ENCODE measurements around the gene DHCR24.
"Not testable (repeated sequence)": the region's sequence is repeated elsewhere in the genome, so short reads cannot be mapped to it uniquely, and the experiment has no call there.

Gene DHCR24

GRCh38 chr1:54887665-54888071 is 673 bp upstream of the DHCR24 start:
- DNase-seq (ENCODE audit: low spot score) = peak; percentile 61

- peak; percentile 75 for DNase-seq (ENCODE audit: low spot score)
These were observed 930 bp downstream of the DHCR24 start for GRCh38 chr1:54885807-54886723.

- peak; percentile 27 for DNase-seq (ENCODE audit: low spot score)
These were observed 1.7 kb downstream of the DHCR24 start for GRCh38 chr1:54885237-54885679.

DNA sequence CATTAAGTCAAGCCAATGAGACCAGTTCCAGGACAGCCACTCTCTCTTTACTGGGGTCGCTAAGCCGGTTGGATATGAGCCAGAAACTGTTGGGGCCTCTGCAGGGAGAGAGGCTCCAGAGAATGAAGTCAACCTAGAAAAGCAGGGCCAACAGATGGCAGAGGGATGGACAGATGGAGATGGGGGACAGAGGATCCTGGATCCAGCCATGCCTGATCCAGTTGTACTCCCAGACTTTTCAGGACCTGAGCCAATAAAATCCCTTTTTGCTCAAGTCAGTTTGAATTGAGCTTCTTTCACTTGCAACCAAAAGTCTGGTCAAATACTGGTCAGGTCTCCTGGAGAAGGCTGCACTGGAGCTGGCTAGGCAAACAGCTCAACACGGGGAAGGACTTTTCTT is 2.2 kb downstream of the DHCR24 start:
- peak; percentile 19 for DNase-seq (ENCODE audit: low spot score)

GRCh38 chr1:54884135-54884586 is 2.8 kb downstream of the DHCR24 start:
- no peak for DNase-seq (ENCODE audit: low spot score)

DNA sequence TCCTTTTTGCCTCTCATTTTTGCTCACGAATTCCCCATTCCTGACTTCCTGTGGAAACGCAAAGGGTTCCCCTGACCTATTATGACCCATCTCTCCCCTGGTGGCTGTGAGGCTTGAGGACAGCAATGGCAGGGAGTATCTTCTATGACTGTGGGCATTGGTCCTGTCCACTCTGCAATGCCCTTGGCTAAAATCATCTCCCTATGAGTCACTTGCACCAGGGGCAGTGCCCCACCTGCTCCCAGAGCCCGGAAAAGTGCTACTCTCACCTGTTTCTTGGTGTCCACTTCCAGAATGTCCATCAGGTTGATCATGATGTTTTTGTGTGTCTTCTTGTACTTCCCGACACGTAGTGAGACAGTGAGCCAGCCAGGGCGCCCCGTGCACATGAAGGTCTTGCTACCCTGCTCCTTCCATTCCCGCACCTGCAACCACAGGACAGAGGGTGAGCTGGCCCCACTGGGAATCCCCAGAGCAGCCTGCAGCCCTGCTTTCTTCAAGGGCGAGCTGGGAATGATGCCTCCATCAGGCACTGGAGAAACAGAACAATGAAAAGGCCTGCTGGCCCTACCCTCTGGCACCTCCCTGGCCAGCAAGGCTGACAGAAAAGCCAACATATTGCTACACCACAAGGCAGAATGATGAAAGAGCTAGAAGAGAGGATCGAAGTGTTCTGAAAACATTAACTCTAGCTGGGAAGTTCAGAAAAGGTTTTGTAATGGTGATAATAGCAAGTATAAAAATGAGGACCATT is 3.5 kb downstream of the DHCR24 start:
- no peak for DNase-seq (ENCODE audit: low spot score)

- no peak for DNase-seq (ENCODE audit: low spot score)
These were observed 4.5 kb downstream of the DHCR24 start for GRCh38 chr1:54882519-54882918.

DNA sequence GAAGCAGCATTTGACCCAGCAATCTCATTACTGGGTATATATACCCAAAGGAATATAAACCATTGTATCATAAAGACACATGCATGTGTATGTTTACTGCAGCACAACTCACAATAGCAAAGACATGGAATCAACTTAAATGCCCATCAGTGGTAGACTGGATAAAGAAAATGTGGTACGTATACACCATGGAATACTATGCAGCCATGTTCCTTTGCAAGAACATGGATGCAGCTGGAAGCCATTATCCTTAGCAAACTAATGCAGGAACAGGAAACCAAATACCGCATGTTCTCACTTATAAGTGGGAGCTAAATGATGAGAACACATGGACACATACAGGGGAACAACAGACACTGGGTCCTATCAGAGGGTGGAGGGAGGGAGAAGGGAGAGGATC is 5.4 kb downstream of the DHCR24 start:
- not testable (repeated sequence) for DNase-seq (ENCODE audit: low spot score)

GRCh38 chr1:54879872-54880271 is 7.1 kb downstream of the DHCR24 start:
- no peak for DNase-seq (ENCODE audit: low spot score)

GRCh38 chr1:54876814-54877213 is 10.2 kb downstream of the DHCR24 start:
- no peak for DNase-seq (ENCODE audit: low spot score)

GRCh38 chr1:54875000-54875399 is 12.0 kb downstream of the DHCR24 start:
- DNase-seq (ENCODE audit: low spot score) = no peak

DNA sequence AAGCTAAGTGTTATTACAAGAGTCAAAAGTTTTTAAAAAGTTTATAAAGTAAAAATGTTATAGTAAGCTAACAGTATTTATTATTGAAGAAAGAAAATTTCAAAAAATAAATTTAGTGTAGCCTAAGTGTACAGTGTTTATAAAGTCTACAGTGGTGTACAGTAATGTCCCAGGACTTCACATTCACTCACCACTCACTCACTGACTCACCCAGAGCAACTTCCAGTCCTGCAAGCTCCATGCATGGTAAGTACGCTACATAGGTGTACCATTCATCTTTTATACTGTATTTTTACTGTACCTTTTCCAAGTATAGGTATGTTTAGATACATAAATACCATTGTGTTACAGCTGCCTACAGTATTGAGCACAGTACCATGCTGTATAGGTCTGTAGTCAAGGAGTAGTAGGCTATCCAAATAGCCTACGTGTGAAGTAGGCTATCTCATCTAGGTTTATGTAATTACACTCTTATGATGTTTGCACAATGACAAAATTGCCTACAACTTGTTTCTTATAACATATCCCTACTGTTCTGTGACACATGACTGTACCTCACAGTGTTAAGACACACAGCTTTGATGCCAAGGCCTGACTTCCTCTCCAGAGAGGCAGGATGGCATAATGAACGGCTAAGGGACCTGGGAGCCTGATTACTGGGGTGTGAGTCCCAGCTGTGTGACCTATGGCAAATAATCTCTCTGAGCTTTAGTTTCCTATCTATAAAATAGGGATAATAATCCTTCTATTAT is 12.7 kb downstream of the DHCR24 start:
- DNase-seq (ENCODE audit: low spot score) = no peak

DNA sequence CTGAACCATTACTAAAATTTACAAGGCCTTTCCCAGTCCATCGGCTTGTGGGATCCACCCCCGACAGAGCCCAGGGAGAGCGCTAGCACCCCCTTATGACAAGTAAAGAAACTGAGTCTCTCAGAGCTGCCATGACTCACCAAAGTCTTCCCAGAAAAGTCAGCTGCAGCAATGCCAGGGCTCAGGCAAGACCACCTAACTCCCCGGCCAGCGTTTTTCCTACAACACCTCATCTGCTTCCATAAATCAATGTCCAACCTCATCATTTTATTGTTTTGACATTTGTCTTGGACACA is 15.0 kb downstream of the DHCR24 start:
- DNase-seq (ENCODE audit: low spot score) = no peak

- no peak for DNase-seq (ENCODE audit: low spot score)
These were observed 15.5 kb downstream of the DHCR24 start for GRCh38 chr1:54871275-54872035.

GRCh38 chr1:54870869-54871268 is 16.1 kb downstream of the DHCR24 start:
- no peak for DNase-seq (ENCODE audit: low spot score)

GRCh38 chr1:54869173-54869851 is 17.7 kb downstream of the DHCR24 start:
- DNase-seq (ENCODE audit: low spot score) = no peak

DNA sequence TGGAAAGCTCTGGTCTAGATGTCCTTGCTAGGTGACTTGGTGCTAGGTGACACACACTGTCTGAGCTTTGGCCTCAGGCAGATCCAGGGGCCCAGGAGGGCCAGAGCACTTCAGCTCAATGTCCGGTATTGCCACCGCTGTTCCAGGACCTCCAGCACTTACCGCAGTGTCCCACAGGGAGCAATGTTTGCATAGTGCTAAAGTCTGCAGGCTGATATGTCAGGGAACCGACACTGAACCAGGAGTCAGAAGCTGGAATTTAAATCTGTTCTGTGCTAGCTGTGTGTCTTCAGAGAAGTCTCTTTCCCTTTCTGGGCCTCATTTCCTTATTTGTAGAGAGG is 19.3 kb downstream of the DHCR24 start:
- no peak for DNase-seq (ENCODE audit: low spot score)

DNA sequence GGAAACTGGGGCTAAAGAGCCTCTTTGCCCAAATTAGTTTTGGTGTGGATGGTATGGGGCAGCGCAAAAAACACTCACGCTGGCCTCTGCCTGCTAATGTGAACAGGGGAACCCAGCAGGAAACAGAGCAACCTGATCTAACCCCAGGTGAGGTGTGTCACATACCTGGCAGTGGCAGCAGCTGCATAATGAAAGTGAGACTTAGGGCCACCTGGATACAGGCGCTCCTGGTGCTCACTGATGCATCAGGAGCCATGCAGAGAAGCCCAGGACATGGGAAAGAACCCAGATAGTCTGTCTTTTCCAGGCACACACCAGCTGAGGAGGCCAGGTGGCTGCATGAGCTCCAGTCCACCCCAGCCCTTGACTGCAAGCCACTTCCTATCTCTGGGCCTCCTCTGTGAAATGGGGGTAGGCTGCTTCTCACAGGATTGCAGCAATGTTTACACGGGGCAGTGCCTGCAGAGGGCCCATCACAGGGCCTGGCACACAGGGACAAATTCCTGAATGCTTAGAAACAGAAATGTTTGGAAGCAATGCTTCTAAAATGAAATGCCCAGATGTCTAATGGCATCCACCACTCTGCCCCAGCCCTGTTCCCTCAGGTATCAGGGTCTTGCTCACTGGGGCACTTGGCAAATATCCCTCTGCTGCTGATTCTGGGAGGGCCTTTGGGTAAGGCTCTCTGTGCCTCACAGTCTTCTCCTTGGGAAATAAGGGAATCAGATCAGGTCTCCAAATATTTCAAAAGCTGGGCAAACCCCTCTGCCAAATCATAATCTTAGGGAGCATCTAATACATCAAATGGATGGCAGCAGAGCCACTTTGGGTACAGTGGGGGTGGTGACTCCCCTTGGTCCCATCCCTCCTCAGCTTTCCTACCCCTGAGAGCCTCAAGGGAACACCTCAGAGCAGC is 19.9 kb downstream of the DHCR24 start:
- DNase-seq (ENCODE audit: low spot score) = peak; percentile 60

DNA sequence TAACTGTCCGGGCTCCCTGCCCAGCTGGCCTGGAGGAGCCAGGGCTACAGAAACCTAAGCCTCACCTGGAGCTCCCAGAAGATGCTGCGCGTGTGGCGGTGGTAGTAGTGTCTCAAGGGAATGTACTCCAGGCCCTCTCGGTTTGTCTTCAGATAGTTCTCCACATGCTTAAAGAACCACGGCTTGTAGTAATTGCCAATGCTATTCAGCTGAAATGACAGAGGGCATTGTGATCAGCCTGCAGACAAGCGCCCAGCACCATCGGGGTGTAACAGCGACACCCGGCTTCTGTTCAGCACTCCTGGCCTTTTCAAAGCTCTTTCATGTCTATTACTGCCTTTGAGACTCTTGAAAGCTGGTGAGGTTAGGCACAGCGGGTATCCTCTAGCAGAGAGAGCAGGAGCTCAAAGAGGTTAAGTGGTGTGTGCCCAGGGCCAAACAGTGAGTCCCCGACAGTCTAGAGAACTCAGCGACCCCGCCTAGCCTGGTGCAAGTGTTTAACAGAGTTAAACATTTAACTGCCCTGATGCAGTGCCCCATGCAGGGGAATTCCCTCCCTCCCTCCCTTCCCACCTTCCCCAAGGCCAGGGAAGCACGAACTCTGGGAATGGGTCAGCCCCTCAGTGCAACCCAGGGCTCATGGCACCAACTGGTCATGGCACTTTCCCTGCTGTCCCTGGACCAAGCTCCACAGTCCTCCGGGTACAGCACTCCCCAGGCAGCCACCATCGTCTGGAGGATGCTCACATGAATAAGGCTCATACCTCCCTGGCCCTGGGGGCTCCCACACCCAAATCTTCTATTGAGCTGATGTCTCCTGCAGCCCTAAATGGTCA is 21.5 kb downstream of the DHCR24 start:
- DNase-seq (ENCODE audit: low spot score) = no peak
